Measurements from ENCODE around the gene PMVK. TPM values are rescaled to one million over a fixed set of nuclear protein-coding genes. Genes with fewer than 3 reads are reported as not detected.
A peak's percentile ranks its signal among the peaks of the same experiment; 100 is the strongest.

The PMVK gene
- total and polyA plus RNA-seq, 2 donors from 2014 or later, result 42.0 to 132 TPM

GRCh38 chr1:154958036-154958435, 21.5 kb upstream of the PMVK start:
- DNase-seq (no peak), FAIRE-seq (no peak)
- no peaks in the 10 kb centered on the region for H3K9me3 ChIP-seq (ENCODE audit: control insufficient read depth in 2 of 3, insufficient read depth in 1 of 3, low read length in 3 of 3)
- H3K27ac ChIP-seq (ENCODE audit: low read depth in 2 of 2, low read length in 2 of 2), result no peak overlapping the region
- peaks cover 4 to 36% (median 26%) of the 10 kb centered on the region in 3 donors for H3K4me1 ChIP-seq (ENCODE audit: control insufficient read depth in 2 of 3, insufficient read depth in 2 of 3, low read depth in 1 of 3, low read length in 3 of 3)
- intact Hi-C loops (cut with DNase I), result no loop called here
- H3K27me3 ChIP-seq (ENCODE audit: control insufficient read depth, insufficient read depth, low read length), result no peaks in the 10 kb centered on the region
- no peaks in the 10 kb centered on the region for H3K36me3 ChIP-seq (ENCODE audit: control insufficient read depth in 2 of 3, insufficient read depth in 3 of 3, low read length in 3 of 3)
- H3K4me3 ChIP-seq (ENCODE audit: low read length in 3 of 3), result no peak overlapping the region
- no peak for TF ChIP-seq CTCF (IDR thresholded peaks at IDR 0.05; ENCODE audit: borderline replicate concordance, extremely low read depth, insufficient read depth)
- no peak overlapping the region for H3K9ac ChIP-seq (ENCODE audit: low read length in 3 of 3)

GRCh38 chr1:154957091-154957657, 20.7 kb upstream of the PMVK start:
- peak in 1 of 5 donors; percentile 41 for DNase-seq
- FAIRE-seq, result no peak
- intact Hi-C loops (cut with DNase I), result no loop called here

GRCh38 chr1:154956544-154956941, 20.0 kb upstream of the PMVK start:
- TF ChIP-seq CTCF (IDR thresholded peaks at IDR 0.05; ENCODE audit: borderline replicate concordance, extremely low read depth, insufficient read depth), result no peak

More at GRCh38 chr1:154957091-154957657, 20.7 kb upstream of the PMVK start:
- no peaks in the 10 kb centered on the region for H3K9me3 ChIP-seq (ENCODE audit: control insufficient read depth in 2 of 3, insufficient read depth in 1 of 3, low read length in 3 of 3)
- peaks cover 4 to 38% (median 26%) of the 10 kb centered on the region in 3 donors for H3K4me1 ChIP-seq (ENCODE audit: control insufficient read depth in 2 of 3, insufficient read depth in 2 of 3, low read depth in 1 of 3, low read length in 3 of 3)
- H3K27me3 ChIP-seq (ENCODE audit: control insufficient read depth, insufficient read depth, low read length), result no peaks in the 10 kb centered on the region
- no peak for TF ChIP-seq CTCF (IDR thresholded peaks at IDR 0.05; ENCODE audit: borderline replicate concordance, extremely low read depth, insufficient read depth)
- no peak overlapping the region for H3K4me3 ChIP-seq (ENCODE audit: low read length in 3 of 3)
- H3K36me3 ChIP-seq (ENCODE audit: control insufficient read depth in 2 of 3, insufficient read depth in 3 of 3, low read length in 3 of 3), result no peaks in the 10 kb centered on the region
- H3K9ac ChIP-seq (ENCODE audit: low read length in 3 of 3), result no peak overlapping the region
- H3K27ac ChIP-seq (ENCODE audit: low read depth in 2 of 2, low read length in 2 of 2), result no peak overlapping the region

More at GRCh38 chr1:154956544-154956941, 20.0 kb upstream of the PMVK start:
- FAIRE-seq (no peak), DNase-seq (peak in 2 of 5 donors; percentile 58 to 72)
- no peaks in the 10 kb centered on the region for H3K9me3 ChIP-seq (ENCODE audit: control insufficient read depth in 2 of 3, insufficient read depth in 1 of 3, low read length in 3 of 3)
- H3K4me1 ChIP-seq (ENCODE audit: control insufficient read depth in 2 of 3, insufficient read depth in 2 of 3, low read depth in 1 of 3, low read length in 3 of 3), result peaks cover 4 to 38% (median 26%) of the 10 kb centered on the region in 3 donors
- no peaks in the 10 kb centered on the region for H3K36me3 ChIP-seq (ENCODE audit: control insufficient read depth in 2 of 3, insufficient read depth in 3 of 3, low read length in 3 of 3)
- H3K4me3 ChIP-seq (ENCODE audit: low read length in 3 of 3), result peak overlapping the region; percentile 37 to 90 (median 88)
- intact Hi-C loops (cut with DNase I), result no loop called here
- peak overlapping the region in 2 of 3 donors; percentile 71 to 82 for H3K9ac ChIP-seq (ENCODE audit: low read length in 3 of 3)
- no peaks in the 10 kb centered on the region for H3K27me3 ChIP-seq (ENCODE audit: control insufficient read depth, insufficient read depth, low read length)
- H3K27ac ChIP-seq (ENCODE audit: low read depth in 2 of 2, low read length in 2 of 2), result no peak overlapping the region
